ENCODE results near the gene C1orf21. TPM values are rescaled to one million over a fixed set of nuclear protein-coding genes. Genes with fewer than 3 reads are reported as not detected.

C1orf21 gene
- total and polyA plus RNA-seq, 8 donors, result 4.1 to 13.9 (median 7.7) TPM

DNA sequence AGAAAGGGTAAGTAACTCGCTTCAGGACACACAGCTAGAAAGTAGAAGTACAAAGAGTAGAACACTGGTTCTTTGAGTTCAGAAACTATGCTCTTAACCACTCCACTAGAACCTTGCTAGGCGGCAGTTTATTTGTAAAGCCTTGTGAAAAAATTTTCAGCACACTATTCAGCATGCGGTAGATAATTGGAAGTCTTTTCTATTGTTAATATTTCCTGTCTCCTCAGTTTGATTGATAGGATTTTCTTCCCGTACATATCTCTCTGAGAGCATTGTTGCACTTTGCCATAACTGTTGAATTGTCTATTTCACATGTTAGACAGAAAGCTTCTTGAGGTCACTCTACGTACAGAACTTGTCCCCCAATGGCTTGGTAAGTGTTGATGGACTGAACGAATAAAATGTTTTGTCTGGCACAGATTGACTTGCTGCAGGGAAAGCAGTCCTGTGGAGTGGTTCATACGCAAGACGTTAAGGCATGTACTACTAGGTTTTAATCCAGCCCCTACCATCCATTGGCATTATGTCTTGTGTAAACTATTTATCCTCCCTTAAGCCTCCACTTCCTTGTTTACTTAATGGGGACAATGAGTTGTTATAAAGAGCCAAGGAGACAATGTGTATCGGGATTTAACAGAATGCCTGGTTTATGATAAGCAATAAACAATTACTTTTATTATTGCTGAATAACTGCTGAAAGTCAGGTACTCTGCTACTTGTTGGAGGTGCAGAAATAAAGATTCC is 35.8 kb downstream of the C1orf21 start:
- FAIRE-seq (no peak), DNase-seq (no peak), ATAC-seq (no peak)
- 80 to 84% methylated on average over 9 of the region's 9 CpGs for WGBS, 2 donors
- no peaks in the 10 kb centered on the region for H3K27me3 ChIP-seq
- no peaks in the 10 kb centered on the region for H3K9me3 ChIP-seq
- no peak overlapping the region for H3K4me3 ChIP-seq
- no peaks in the 10 kb centered on the region for H3K4me1 ChIP-seq
- TF ChIP-seq, protein P1, sequence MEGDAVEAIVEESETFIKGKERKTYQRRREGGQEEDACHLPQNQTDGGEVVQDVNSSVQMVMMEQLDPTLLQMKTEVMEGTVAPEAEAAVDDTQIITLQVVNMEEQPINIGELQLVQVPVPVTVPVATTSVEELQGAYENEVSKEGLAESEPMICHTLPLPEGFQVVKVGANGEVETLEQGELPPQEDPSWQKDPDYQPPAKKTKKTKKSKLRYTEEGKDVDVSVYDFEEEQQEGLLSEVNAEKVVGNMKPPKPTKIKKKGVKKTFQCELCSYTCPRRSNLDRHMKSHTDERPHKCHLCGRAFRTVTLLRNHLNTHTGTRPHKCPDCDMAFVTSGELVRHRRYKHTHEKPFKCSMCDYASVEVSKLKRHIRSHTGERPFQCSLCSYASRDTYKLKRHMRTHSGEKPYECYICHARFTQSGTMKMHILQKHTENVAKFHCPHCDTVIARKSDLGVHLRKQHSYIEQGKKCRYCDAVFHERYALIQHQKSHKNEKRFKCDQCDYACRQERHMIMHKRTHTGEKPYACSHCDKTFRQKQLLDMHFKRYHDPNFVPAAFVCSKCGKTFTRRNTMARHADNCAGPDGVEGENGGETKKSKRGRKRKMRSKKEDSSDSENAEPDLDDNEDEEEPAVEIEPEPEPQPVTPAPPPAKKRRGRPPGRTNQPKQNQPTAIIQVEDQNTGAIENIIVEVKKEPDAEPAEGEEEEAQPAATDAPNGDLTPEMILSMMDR (IDR thresholded peaks at IDR 0.05), result no peak
- no peaks in the 10 kb centered on the region for H3K36me3 ChIP-seq
- intact Hi-C loops (cut with DNase I), result no loop called here
- no peak overlapping the region for H3K27ac ChIP-seq

DNA sequence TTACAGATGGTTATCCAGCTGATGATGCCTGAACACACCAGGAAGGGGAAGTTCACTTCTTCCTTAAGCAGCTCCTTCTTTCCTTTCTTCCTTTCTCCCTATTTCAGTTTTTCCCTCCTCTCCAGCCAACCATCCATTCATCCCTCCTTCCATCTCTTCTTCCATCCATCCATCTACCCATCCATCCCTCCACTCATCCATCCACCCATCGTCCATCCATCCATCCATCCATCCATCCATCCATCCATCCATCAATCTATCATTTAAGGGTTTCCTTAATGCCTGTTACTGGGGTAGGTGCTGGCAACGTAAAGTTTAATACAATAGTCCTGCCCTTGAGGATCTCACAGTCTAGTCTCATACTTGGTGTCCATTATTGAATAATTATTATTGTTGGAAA is 36.8 kb downstream of the C1orf21 start:
- Histone ChIP-seq H3K36me3 (no peaks in the 10 kb centered on the region), H3K4me1 (no peaks in the 10 kb centered on the region), H3K27ac (no peak overlapping the region), H3K4me3 (no peak overlapping the region), H3K27me3 (no peaks in the 10 kb centered on the region), H3K9me3 (no peaks in the 10 kb centered on the region)
- DNase-seq, result no peak
- FAIRE-seq, result no peak
- intact Hi-C loops (cut with DNase I), result no loop called here
- TF ChIP-seq, protein P1 (IDR thresholded peaks at IDR 0.05), result no peak
- no peak for ATAC-seq
- WGBS, 2 donors, result 76 to 96% methylated on average over 2 of the region's 2 CpGs

DNA sequence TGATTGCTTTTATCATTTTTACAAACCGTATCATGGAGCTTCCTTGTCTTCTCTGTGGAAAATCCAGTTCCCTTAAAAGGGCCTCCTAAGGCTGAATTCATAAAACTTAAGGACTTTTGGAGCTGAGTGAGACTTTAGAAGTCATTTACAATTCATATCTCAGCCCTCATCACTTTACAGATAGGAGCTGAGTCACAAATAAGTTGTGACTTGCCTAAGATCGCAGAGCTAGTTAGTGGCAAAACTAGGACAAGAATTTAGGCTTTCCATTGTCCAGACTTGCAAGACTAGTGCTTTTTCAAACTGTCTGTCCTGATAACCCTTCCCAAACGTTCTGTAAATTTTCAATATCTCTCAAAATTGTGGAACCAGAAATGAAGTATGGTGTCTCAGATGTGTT is 37.3 kb downstream of the C1orf21 start:
- Histone ChIP-seq H3K36me3 (no peaks in the 10 kb centered on the region), H3K4me3 (no peak overlapping the region), H3K9me3 (no peaks in the 10 kb centered on the region), H3K4me1 (no peaks in the 10 kb centered on the region), H3K27ac (no peak overlapping the region), H3K27me3 (no peaks in the 10 kb centered on the region)
- DNase-seq (no peak), FAIRE-seq (no peak), ATAC-seq (no peak)
- TF ChIP-seq, protein P1 (IDR thresholded peaks at IDR 0.05), result no peak
- WGBS, 2 donors, result 71 to 91% methylated on average over 3 of the region's 3 CpGs
- intact Hi-C loops (cut with DNase I), result no loop called here

DNA sequence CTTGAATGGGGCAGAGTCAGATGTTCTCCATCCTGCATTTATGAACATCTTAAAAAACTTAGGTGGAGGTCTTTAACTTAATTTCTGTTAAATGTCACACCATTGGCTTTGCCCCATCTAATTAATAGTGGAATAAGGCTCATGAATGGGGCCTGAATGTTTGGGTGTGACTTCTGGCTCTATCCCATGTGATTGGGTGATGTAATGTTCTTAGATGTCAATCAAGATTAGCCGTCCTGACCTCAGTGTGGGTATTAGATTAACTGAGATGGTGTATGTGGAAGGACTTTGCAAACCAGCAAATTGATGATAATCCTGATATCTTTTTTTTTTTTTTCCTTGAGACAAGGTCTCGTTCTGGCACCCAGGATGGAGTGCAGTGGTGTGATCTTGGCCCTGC is 38.1 kb downstream of the C1orf21 start:
- H3K4me3 ChIP-seq, result no peak overlapping the region
- H3K27ac ChIP-seq, result no peak overlapping the region
- ATAC-seq (no peak), FAIRE-seq (no peak), DNase-seq (no peak)
- no peaks in the 10 kb centered on the region for H3K27me3 ChIP-seq
- TF ChIP-seq, protein P1 (IDR thresholded peaks at IDR 0.05), result no peak
- H3K9me3 ChIP-seq, result no peaks in the 10 kb centered on the region
- no peaks in the 10 kb centered on the region for H3K4me1 ChIP-seq
- WGBS, 2 donors, result 74 to 85% methylated on average over 2 of the region's 2 CpGs
- intact Hi-C loops (cut with DNase I), result no loop called here
- no peaks in the 10 kb centered on the region for H3K36me3 ChIP-seq
